AG09319 (cell line): ENCODE results near the gene ENOX2.
A peak's percentile ranks its signal among the peaks of the same experiment; 100 is the strongest.
"Not testable (repeated sequence)": the region's sequence is repeated elsewhere in the genome, so short reads cannot be mapped to it uniquely, and the experiment has no call there.

Source experiments
- DNase-seq: peaks from one replicate; pipeline ENCODE4 v3.0.0-alpha.2; 2010; ENCODE audit warnings: low read depth; ENCODE audit errors: extremely low read depth
- CTCF ChIP-seq: IDR thresholded peaks from 2 replicates; pipeline ENCODE4 v1.5.1; 2011; ENCODE audit warnings: low read depth, mild to moderate bottlenecking, inconsistent platforms, low read length, moderate library complexity

Gene ENOX2

GRCh38 chrX:130902783-130903613 is at the start of gene ENOX2:
Gene ENOX2 (minus strand): TSS chrX:130903209. CDS start chrX:130703216, 199,993 bp downstream.
- no peak for TF ChIP-seq CTCF
- DNase-seq = peak; percentile 87

- DNase-seq = no peak
- TF ChIP-seq CTCF = no peak
These were observed 49.4 kb upstream of the ENOX2 start for GRCh38 chrX:130952266-130953043.

- no peak for TF ChIP-seq CTCF
These were observed 41.2 kb upstream of the ENOX2 start for GRCh38 chrX:130944230-130944629.

GRCh38 chrX:130937101-130937500 is 34.1 kb upstream of the ENOX2 start:
- no peak for TF ChIP-seq CTCF
- no peak for DNase-seq

More at GRCh38 chrX:130944230-130944629, 41.2 kb upstream of the ENOX2 start:
- no peak for DNase-seq

GRCh38 chrX:130933358-130933757 is 30.3 kb upstream of the ENOX2 start:
- no peak for DNase-seq
- no peak for TF ChIP-seq CTCF

GRCh38 chrX:130920405-130920804 is 17.4 kb upstream of the ENOX2 start:
- not testable (repeated sequence) for DNase-seq

- DNase-seq = not testable (repeated sequence)
These were observed 16.7 kb upstream of the ENOX2 start for GRCh38 chrX:130919676-130920075.

GRCh38 chrX:130918498-130918897 is 15.5 kb upstream of the ENOX2 start:
- DNase-seq = not testable (repeated sequence)
